K562 (cell line): ENCODE results near the gene OR5M11. TPM values are rescaled to one million over a fixed set of nuclear protein-coding genes. Genes with fewer than 3 reads are reported as not detected.
A peak's percentile ranks its signal among the peaks of the same experiment; 100 is the strongest.

Experiments
- ATAC-seq: fragments of 200-7000 bp; cut with Tn5 transposase; 3 replicates; pipeline ENCODE4 v1.9.1; 2020; ENCODE audit warnings: moderate library complexity
- BruUV-seq: library from RNA; stranded (reverse); fragments of 400-500 nt; replicated peaks from 2 replicates; lab custom pipeline; 2021; lab: Mats Ljungman, UMichigan
- CTCF ChIA-PET: fragments of 300-600 bp; formaldehyde crosslinking; extraction: SDS; loops from one replicate; lab custom pipeline; 2021; ENCODE audit warnings: low intra/inter-chr PET ratio; lab: Yijun Ruan, JAX
- POLR2A ChIA-PET: fragments of 300-600, 350-650 bp; sonication (Branson Sonifier 250); formaldehyde crosslinking; extraction: SDS; loops from one replicate; lab custom pipeline; 2021; ENCODE audit warnings: antibody characterized with exemption, inconsistent platforms; lab: Yijun Ruan, JAX
- DNase-seq, 4 experiments: peaks; one replicate each; pipeline versions ENCODE4 v3.0.0 to v3.0.0-alpha.2; 2011 to 2018; ENCODE audit warnings: low spot score in 3 of 4, mixed read lengths in 3 of 4; ENCODE audit errors: extremely low read depth in 1 of 4
- FAIRE-seq: peaks from 2 replicates; lab custom pipeline; 2011; peaks lifted over from hg19 to GRCh38; lab: Jason Lieb, UNC
- H2AFZ ChIP-seq: 2 replicates; pipeline ENCODE4 v1.6.0; 2011; ENCODE audit warnings: low read depth, low read length, control low read depth, inconsistent platforms
- H3K27ac ChIP-seq: fragments of 200-600 bp; 3 replicates; pipeline ENCODE4 v1.8.0; 2011; ENCODE audit warnings: low read depth, mild to moderate bottlenecking, control low read depth, inconsistent platforms, low read length, moderate library complexity, mixed read lengths; ENCODE audit errors: extremely low read depth
- H3K27me3 ChIP-seq, 2 experiments: fragments of 300-600 bp in 1 of 2; 2 replicates in 1 of 2; 3 replicates in 1 of 2; pipeline versions ENCODE4 v1.6.0 to v1.8.0; 2011; ENCODE audit warnings: inconsistent platforms in 2 of 2, low read length in 2 of 2, mild to moderate bottlenecking in 1 of 2, mixed read lengths in 1 of 2, moderate library complexity in 1 of 2; ENCODE audit not compliant: control insufficient read depth in 2 of 2, insufficient read depth in 2 of 2
- H3K36me3 ChIP-seq: fragments of 300-600 bp; 3 replicates; pipeline ENCODE4 v1.8.0; 2011; ENCODE audit warnings: mild to moderate bottlenecking, low read length, inconsistent platforms; ENCODE audit not compliant: control insufficient read depth, insufficient read depth
- H3K4me1 ChIP-seq, 2 experiments: fragments of 200-600 bp in 1 of 2; replicated peaks in 1 of 2; 2 replicates in 1 of 2; 3 replicates in 1 of 2; pipeline versions ENCODE4 v1.5.1 to v1.8.0; 2011; ENCODE audit warnings: inconsistent platforms in 2 of 2, low read length in 2 of 2, mild to moderate bottlenecking in 1 of 2, mixed read lengths in 1 of 2, moderate library complexity in 1 of 2; ENCODE audit not compliant: control insufficient read depth in 2 of 2, insufficient read depth in 2 of 2
- H3K4me2 ChIP-seq: 2 replicates; pipeline ENCODE4 v1.6.1; 2011; ENCODE audit warnings: low read length, control low read depth, inconsistent platforms, mixed read lengths; ENCODE audit not compliant: insufficient read depth
- H3K4me3 ChIP-seq: fragments of 200-600 bp; sonication (generic), shearing (Covaris generic); 2 replicates; pipeline ENCODE4 v1.5.1; 2016; ENCODE audit warnings: control low read depth, inconsistent platforms
- H3K79me2 ChIP-seq: fragments of 200-600 bp; 3 replicates; pipeline ENCODE4 v1.8.0; 2011; ENCODE audit warnings: low read length, inconsistent platforms; ENCODE audit not compliant: control insufficient read depth, insufficient read depth
- H3K9ac ChIP-seq, 2 experiments: 2 replicates each; pipeline versions ENCODE4 v1.6.0 to v1.6.1; 2011; ENCODE audit warnings: low read depth in 2 of 2, low read length in 2 of 2, control low read depth in 1 of 2, inconsistent platforms in 1 of 2, mild to moderate bottlenecking in 1 of 2, mixed read lengths in 1 of 2; ENCODE audit not compliant: insufficient read depth in 1 of 2
- H3K9me1 ChIP-seq: one replicate; pipeline ENCODE4 v1.6.0; 2011; ENCODE audit warnings: inconsistent platforms, mild to moderate bottlenecking, low read length, moderate library complexity; ENCODE audit not compliant: control insufficient read depth, insufficient read depth
- H3K9me3 ChIP-seq: replicated peaks from 2 replicates; pipeline ENCODE4 v1.5.1; 2011; ENCODE audit warnings: low read depth, low read length, inconsistent platforms; ENCODE audit not compliant: control insufficient read depth, insufficient read depth
- H4K20me1 ChIP-seq: replicated peaks from 2 replicates; pipeline ENCODE4 v1.6.1; 2011; ENCODE audit warnings: low read length, inconsistent platforms, mixed read lengths; ENCODE audit not compliant: control insufficient read depth, insufficient read depth
- C11orf30 ChIP-seq: fragments of 450-650 bp; IDR thresholded peaks from 2 replicates; pipeline ENCODE4 v1.6.1; 2016; ENCODE audit warnings: low read depth, mild to moderate bottlenecking
- CHD2 ChIP-seq: IDR thresholded peaks from 2 replicates; pipeline ENCODE4 v1.6.1; 2011; ENCODE audit warnings: low read depth, low read length
- FOSL1 ChIP-seq: fragments of 200-800 bp; sonication (Bioruptor generic); conservative IDR thresholded peaks from 2 replicates; pipeline ENCODE4 v1.6.1; 2016; ENCODE audit warnings: missing genetic modification characterization, missing compliant biosample characterization
- HNRNPUL1 ChIP-seq: fragments of 200-400 bp; formaldehyde crosslinking; IDR thresholded peaks from 2 replicates; pipeline ENCODE4 v1.6.1; 2017; ENCODE audit warnings: low read length
- KAT8 ChIP-seq: fragments of 450-650 bp; IDR thresholded peaks from 2 replicates; pipeline ENCODE4 v1.6.1; 2016; ENCODE audit warnings: low read depth, mild to moderate bottlenecking
- OTX1 ChIP-seq: fragments of 450-650 bp; formaldehyde crosslinking; IDR thresholded peaks from 2 replicates; pipeline ENCODE4 v1.4.0; 2022; ENCODE audit warnings: mild to moderate bottlenecking
- SMARCA5 ChIP-seq: fragments of 450-650 bp; IDR thresholded peaks from 2 replicates; pipeline ENCODE4 v1.6.1; 2016
- TCF7 ChIP-seq: sonication (generic); IDR thresholded peaks from 2 replicates; pipeline ENCODE4 v1.6.1; 2016; ENCODE audit warnings: antibody characterized with exemption, borderline replicate concordance
- ZNF316 ChIP-seq: fragments of 450-650 bp; IDR thresholded peaks from 2 replicates; pipeline ENCODE4 v1.6.1; 2016
- WGBS: fragments of 100-300 bp; shearing (Covaris generic); methylation state at CpG from one replicate; pipeline ENCODE4 v1.1.6; 2016; ENCODE audit warnings: low coverage, mixed read lengths; ENCODE audit not compliant: insufficient coverage; ENCODE audit errors: missing lambda C conversion rate; 5-methylcytosine and 5-hydroxymethylcytosine counted together
- in situ Hi-C: fragments of 300-500 bp; cut with MboI; formaldehyde crosslinking; loops from 4 replicates; pipeline ENCODE4 v1.15.0; 2018; ENCODE audit warnings: inconsistent platforms, mixed read lengths
- intact Hi-C: fragments of 100-400 bp; cut with micrococcal nuclease; formaldehyde crosslinking; loops from 2 replicates; pipeline ENCODE4 v1.14.2; 2022
- polyA plus RNA-seq, 8 experiments: library from polyadenylated mRNA; depleted of rRNA in 4 of 8; stranded (reverse) in 5 of 8; unstranded in 3 of 8; fragments of >200 nt; fragmentation: Nextera tagmentation in 2 of 8; fragmentation: Illumina TruSeq in 1 of 8; extraction: Ambion mirVana in 2 of 8; extraction: Trizol in 1 of 8; gene quantifications; 2 replicates each; pipeline versions ENCODE4 v1.2.1 to v1.2.3, GENCODE V29; 2011 to 2014; ENCODE audit warnings: inconsistent platforms in 1 of 8, missing spikeins in 1 of 8
- total RNA-seq, 7 experiments: library from RNA; depleted of rRNA in 6 of 7; stranded (reverse); fragments of >200 nt in 6 of 7; fragmentation: Illumina TruSeq in 2 of 7; extraction: Trizol in 2 of 7; gene quantifications; 2 replicates each; pipeline versions ENCODE4 v1.2.1 to v1.2.3, GENCODE V29; 2011 to 2021; ENCODE audit warnings: low replicate concordance in 1 of 7
- TF ChIP-seq, protein P1 (sequence below): fragments of 200-800 bp; sonication (Bioruptor generic); IDR thresholded peaks from 2 replicates; pipeline ENCODE4 v1.6.1; 2017; ENCODE audit warnings: missing genetic modification characterization, missing compliant biosample characterization

The OR5M11 gene
- total and polyA plus RNA-seq, 9 of the 15 experiments (the other 6 are each of a cell fraction or from before 2014, with no cell fraction given), result not detected

DNA sequence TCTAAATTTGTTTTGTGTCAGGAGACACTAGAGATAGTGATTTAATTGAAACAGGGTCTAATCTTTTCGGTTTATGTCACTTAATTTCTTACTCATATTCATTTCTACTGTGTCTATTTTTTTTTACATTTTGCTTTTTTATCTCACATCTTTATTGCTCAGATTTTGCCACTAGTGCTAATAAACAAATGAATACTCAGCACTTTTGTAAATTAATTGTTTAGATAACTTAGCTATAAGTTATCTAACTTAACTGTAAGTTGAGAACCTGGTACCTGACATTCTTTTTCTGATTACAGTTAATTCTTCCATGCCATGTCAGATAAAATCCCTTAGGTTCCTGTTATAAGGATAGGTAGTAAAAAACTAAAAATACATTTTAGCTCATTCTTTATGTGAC lies 29.8 kb downstream of the OR5M11 start:
- BruUV-seq, result no TSS peak
- no peaks in the 10 kb centered on the region for H3K4me1 ChIP-seq
- in situ Hi-C loops, result no loop called here
- ChIA-PET CTCF (no interaction called here), POLR2A (no interaction called here)
- no peaks in the 10 kb centered on the region for H3K27me3 ChIP-seq
- H3K79me2 ChIP-seq, result no peaks in the 10 kb centered on the region
- no peaks in the 10 kb centered on the region for H4K20me1 ChIP-seq
- no peak overlapping the region for H3K9ac ChIP-seq
- no peaks in the 10 kb centered on the region for H3K9me1 ChIP-seq
- H3K4me2 ChIP-seq, result no peak overlapping the region
- DNase-seq (no peak), FAIRE-seq (no peak), ATAC-seq (no peak)
- no peaks in the 10 kb centered on the region for H3K36me3 ChIP-seq
- H3K9me3 ChIP-seq, result no peaks in the 10 kb centered on the region
- no peak overlapping the region for H2AFZ ChIP-seq
- intact Hi-C loops, result no loop called here
- TF ChIP-seq HNRNPUL1, result no peak
- TF ChIP-seq KAT8, result no peak
- no peak for TF ChIP-seq FOSL1 (tag)
- peak; percentile 60 for TF ChIP-seq ZNF316
- no peak for TF ChIP-seq CHD2
- TF ChIP-seq, protein P1, sequence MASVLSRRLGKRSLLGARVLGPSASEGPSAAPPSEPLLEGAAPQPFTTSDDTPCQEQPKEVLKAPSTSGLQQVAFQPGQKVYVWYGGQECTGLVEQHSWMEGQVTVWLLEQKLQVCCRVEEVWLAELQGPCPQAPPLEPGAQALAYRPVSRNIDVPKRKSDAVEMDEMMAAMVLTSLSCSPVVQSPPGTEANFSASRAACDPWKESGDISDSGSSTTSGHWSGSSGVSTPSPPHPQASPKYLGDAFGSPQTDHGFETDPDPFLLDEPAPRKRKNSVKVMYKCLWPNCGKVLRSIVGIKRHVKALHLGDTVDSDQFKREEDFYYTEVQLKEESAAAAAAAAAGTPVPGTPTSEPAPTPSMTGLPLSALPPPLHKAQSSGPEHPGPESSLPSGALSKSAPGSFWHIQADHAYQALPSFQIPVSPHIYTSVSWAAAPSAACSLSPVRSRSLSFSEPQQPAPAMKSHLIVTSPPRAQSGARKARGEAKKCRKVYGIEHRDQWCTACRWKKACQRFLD (CRISPR knock-in tag), result no peak
- TF ChIP-seq SMARCA5, result no peak
- TF ChIP-seq C11orf30, result peak; percentile 12; the same call in 1 of the 2 replicates
- no peak for TF ChIP-seq OTX1 (CRISPR knock-in tag)
- TF ChIP-seq TCF7, result no peak
- 0% methylated on average over 1 of the region's 1 CpG for WGBS
- no peak overlapping the region for H3K4me3 ChIP-seq
- H3K27ac ChIP-seq, result no peak overlapping the region
